NCI-H2227 (cell line): ENCODE results near the gene GRAMD2A.

ENCODE experiments used
- DNase-seq: peaks from one replicate; lab custom pipeline; 2025; ENCODE audit not compliant: unreplicated experiment; lab: John Stamatoyannopoulos, UW

The GRAMD2A gene

DNA sequence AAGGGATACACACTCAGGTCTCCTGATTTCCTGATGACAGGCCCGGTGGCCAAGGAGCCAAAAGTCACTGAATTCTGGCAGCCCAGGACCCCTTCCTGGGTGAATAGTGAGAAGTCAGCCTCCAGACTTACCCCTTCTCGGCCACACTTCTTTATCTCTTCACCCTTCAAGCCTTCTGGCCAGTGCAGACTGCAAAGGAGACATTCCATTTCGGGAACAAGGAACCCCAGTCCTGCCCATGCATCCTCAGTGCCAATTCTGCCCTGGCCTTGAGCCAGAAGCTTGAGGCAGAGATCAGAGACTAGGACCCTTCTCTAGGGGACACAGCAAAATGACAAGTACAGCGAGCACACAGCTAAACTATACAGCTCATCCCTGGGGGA, 28.8 kb downstream of the GRAMD2A start:
- DNase-seq = no peak

DNA sequence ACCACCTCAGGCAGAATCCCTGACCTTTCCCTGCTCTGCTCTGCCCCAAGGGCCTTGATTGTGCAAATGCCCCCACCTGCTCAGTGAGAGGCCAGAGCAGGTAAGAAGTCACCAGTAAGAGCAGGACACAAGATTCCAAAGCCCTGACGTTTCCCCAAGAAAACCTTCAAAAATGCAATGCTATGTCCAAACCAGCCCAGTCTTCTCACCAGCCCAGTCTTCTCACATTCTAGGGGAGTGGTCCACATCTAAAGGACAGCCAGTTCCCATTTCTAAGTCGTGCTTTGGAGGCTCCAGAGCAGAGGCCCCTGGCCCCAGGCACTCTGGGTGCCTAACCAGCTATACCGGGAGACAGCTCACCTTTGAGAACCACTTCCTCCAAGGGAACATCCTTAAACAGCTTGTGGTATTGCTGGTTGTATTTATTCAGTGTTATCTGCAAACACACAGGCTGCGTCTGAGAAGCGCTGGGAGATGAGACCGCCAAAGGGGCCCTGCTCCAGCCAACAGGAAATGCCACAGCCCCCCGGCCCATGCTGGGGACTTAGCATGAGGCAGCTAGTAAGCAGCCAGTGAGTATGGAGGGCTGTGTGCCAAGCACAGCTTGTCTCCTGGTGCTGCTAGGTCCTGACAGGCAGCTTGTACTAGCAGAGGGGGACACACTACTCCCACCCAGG, 29.3 kb downstream of the GRAMD2A start:
- no peak for DNase-seq

DNA sequence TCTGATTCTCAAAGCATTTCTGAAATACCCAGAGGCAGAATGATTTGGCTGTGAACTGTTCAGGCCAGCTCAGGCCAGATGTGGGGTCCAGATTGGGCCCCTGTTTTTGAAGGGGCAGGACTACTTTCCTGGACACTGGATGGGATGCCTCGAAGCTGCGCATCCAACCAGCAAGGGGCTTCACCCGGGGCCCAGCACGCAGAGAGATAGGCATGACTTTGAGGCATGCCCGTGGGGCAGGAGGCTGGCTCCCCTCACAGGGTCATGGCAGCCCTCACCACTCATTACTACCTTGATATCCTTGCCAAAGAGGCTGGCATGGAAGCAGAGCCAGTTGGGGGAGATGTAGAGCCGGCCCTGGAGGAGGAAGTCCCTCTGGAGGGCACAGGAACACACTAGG, 30.1 kb downstream of the GRAMD2A start:
- DNase-seq = no peak

DNA sequence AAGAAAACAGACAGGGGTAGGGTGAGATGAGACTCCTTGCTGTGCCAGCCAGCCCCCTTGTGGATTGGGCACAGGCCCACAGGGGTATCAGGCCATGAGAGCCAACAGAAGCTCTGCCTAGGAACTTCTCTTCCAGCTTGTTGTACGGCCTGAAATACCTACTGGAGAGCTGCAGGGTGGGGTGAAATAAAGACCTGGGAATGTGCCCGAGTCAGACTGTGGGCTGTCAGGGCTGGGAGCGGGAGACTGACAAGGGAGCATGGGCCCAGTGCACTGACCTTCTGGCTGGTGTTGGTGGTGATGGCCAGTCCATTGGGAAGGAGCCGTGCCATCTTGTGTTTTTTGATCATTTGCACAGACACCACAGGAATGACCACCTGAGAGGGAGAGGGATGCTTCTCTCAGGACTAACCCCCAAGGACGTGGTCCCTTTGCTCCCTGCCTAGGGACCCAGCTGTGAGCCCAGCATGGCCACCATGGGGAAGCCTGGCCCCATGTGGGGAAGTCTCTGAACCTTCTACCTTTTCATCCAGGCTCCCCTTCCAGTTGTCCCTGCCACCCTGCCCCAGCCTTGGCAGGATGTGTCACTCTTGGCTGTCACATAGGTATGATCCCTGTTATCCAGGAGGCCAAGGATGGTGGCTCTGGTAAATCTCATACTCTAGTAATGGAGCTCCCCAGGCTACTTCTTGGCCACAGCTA, 30.7 kb downstream of the GRAMD2A start:
- DNase-seq = no peak

DNA sequence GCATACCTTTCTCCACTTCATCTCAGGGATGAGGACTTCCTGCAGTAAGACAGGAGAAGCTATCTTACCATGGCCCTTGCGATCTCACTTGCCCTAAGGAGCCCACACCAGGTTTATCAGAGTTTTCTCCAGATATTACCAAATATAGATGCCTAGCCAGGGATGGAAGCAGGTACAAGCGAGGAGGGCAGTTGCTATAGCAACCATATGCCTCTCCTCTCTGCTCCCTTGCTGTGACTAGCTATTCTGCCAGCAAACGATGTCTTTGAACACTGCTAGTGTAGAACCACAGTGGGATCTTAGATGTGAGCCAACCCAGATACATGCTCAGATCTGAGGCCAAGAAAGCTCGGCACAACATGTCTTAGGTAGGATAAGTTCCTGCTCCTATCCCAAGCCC, 33.9 kb downstream of the GRAMD2A start:
- no peak for DNase-seq

DNA sequence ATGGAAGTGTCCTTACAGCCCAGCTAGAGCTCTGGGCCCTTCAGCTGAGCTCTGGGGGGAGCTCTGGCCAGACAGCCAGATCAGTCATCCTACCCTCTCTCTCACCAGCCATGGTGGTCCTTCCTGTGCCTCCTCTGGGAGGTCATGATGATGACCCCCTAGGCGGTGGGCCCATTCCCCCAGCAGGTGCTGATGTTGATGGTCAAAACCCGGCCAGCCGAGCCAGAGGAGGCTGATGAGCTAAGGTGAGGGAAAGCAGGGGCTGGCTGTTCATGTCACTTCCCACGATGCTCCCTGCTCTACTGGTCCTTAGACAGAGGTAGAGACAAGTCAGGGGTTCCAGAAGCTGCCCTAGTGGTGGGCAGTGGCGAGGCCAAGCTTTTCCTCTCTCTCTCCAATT, 35.0 kb downstream of the GRAMD2A start:
- no peak for DNase-seq

DNA sequence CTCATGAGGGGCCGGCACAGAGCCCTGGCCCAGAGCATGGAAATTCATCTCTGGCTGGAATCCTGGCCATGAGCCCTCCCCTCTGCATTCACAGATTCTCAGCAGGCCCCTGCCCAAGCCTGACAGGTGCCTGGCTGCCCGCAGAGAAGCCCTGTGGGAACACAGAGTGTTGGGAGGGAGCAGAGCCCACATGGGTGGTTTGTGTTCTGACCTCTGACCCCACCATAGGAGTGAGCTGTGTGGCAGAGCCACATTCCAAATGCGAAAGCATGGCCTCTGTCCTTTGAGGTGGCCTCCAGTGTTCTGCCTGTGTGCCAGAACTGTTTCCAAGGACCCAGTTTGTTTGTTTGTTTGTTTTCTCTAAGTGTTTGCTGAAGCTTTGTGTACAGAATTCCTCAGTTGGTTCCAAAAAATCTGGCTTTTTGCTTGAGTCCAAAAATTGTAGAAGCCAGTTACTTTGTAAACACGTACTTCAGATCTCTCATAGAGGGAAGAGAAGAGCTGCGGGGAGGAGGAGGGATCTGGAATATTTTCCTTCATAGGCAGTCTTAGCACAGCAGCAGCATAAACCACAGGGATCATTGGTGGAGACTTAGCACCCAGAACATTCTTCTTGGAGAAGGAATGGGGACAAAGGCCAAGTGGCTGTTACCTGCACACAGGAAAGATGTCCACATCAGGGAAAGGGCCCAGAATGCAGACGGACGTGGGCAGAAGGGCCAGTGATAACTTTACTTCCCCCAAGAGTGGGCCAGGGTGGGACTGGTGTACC, 36.0 kb downstream of the GRAMD2A start:
- DNase-seq = no peak

DNA sequence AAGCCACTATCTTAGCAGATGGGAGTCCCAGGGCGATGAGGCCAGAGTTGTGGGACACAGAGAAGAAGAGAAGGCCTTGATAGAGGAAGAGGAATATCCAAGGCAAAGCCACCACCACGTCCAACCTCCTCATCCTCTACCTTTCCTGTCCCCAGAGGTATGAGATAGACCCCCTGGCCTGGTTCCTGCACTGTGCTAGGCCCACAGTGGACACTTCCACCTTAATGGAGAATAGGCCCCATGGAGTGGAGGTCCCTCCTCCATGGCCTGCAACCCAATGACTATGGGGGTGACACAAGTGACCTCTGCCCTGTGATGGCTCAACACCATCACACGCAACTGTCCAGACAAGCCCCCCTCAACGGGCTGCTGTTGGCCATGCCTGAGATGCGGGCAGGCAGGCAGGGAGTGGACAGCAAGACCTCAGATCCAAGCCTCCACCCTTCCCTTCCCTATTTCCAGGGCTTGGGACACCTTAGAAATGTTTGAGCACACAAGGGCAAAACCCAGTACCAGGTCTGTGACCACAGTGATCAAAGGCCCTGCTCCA, 36.8 kb downstream of the GRAMD2A start:
- DNase-seq = no peak

DNA sequence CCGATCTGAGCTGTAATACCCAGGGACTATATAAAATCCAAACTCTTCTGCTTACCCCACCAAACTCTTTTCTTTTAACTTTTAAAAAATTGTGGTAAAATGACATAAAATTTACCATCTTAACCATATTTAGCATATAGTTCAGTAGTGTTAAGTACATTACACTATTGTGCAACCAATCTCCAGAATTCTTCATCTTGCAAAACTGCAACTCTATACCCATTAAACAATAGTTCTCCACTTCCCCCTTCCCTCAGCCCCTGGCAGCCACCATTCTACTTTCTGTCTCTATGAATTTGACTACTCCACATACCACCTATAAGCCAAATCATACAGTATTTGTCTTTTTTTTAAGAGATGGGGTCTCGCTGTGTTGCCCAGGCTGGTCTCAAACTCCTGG, 40.7 kb downstream of the GRAMD2A start:
- DNase-seq = no peak

DNA sequence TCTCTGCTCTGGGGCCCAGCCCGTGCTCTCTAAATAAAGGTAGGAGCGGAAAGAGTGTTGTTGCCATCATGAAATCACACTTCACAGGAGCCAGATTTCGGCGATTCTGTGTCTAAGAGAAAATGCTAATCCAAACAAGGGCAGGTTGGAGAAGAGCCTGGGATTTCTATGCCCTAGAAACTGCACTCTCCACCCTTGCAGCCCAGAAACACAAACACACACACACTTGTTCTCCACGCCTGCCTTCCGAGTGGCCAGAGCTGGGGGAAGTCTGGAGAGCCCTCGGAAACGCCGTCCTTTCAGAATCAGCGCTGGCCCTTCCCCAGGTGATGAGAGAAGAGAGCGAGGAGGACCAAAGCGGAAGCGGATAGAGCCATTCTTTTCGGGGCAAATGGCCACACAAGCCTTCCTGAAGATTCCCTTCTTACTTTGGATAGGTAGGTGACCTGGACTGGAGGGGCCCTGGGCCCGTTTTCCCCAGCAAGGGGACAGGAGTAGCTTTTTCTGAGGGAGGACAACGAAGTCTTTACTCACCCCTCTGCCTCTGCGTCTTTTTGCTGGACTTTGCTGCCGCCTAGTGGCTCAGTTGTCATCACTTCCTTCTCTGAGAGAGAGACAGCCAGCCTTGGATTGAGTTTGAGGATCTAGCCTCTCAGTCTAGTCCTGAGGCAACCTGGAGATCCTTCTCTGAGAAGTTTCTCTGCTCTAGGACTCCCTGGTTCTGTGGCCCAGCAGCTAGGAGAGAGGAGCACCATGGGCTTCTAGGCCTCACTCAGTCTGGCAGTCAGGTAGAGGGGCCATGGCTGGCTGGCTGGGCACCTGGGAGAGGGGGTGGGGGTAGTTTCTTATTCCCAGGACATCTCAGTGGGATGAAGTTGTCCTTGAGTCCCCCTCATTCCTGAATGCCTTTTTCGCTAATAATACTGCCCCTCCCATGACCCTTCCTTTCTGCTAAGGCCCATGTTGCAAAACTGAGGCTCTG, 41.7 kb downstream of the GRAMD2A start:
- peak; percentile 86 for DNase-seq

DNA sequence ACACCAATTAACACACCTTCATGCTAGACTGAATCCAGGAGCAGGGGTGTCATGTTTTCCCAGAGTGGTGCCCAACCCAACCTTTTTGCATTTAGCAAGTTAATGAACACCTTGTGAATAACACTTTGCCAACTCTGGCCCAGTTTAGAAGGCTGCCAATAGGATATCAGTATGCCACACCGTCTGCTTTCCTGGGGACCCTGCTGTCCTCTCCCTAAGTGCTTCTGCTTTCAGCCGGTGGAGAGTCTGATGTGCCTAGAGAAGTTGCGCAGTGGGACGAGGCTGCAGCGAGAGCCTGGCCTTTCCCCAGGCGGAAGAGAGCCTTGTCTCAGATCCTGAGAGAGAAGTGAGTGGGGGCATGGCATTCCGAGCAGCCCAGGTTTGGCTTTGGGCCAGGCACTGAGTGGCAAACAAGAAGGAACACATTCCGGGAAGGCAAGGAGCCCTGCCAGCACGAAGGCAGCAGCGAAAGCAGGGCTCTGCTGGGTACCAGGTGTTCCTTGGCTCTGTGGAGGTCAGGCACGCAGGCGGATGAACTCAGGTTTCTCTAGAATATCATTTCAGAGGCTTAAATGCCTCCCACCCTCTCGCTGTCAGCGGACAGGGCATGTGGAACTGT, 42.5 kb downstream of the GRAMD2A start:
- peak; percentile 44 for DNase-seq

DNA sequence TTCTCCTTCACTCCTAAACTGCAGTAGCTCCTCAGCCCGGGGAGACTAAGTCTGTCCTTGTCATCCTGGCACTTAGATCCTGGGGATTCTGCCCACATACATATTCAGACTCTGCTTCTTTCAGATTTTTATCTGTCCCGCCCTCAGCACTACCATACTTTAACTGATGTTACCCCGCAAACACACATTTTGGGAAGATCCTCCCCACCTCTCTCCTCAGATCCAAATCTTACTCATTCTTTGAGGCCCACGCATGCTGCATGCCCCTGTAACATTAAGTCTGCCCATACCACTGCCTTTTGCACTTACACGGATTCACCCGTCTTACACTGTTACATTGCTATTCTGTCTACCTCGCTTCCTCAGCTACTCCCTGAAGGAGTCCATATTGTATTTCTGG, 43.3 kb downstream of the GRAMD2A start:
- DNase-seq = no peak

DNA sequence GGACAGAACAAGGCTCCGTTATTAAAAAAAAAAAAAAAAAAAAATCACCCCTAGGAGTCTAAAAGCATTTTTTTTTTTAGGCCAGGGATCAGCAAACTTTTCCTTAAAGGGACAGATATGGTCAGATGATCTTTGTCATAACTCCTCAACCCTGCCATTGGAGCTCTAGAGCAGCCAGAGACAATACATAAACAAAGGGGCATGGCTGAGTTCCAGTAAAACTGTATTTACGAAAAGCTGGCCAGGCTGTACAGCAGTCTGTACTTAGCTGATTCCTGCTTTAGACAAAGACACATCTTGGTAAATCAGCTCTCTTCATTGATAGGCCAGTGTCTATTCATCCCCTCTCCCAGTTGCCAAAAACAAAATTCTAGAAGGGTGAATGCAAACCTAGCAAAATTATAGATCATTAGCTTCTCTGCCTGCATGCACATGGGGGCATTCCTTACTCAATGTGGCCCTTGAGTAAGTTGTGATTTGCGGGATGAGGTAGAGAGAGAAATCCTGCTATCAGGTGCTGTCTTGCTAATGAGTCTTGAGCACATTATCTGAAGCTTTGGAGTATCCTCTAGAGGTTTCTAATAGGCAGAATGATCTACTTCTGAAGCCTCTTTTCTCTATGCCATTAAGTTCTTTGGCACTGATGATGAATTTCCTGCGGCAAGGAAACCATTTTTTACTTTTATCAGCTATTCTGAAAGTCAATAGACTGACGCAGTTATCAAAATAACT, 44.2 kb downstream of the GRAMD2A start:
- no peak for DNase-seq

DNA sequence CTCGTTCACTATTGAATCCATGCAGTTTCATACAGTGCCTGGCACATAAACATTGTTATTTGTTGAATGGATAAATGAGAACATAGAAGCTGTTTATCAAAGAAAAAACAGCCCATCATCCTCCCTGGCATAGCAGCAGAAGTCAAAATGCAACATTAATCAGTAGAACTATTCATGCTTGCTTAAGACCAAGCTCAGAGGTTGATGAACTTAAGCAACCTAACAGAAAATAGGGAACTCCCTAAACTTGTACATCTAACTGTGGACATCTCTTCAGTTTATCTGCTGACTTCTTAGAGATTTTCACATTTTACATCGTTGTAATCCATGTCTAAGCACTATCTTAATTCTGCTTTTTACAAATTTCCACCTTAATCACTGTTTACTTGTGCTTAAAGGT, 50.2 kb downstream of the GRAMD2A start:
- DNase-seq = no peak

DNA sequence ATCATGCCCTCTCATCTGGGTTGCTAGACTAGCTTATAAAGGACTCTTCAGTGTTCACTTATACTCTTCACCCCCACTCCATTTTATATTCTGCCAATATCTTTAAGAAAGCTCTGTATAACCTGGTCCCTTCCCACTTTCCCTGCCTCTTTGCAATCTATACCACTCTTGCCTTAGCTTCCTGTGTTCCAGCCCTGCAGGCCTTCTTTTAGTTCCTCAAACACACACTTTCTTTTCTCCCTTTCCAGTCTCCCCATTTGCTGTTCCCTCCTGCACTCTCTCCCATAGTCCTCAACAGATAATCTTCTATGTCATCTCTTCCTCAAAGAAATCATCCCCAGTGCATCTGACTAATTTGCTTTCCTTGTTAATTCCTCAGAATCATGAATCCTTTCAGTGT, 50.7 kb downstream of the GRAMD2A start:
- DNase-seq = no peak

DNA sequence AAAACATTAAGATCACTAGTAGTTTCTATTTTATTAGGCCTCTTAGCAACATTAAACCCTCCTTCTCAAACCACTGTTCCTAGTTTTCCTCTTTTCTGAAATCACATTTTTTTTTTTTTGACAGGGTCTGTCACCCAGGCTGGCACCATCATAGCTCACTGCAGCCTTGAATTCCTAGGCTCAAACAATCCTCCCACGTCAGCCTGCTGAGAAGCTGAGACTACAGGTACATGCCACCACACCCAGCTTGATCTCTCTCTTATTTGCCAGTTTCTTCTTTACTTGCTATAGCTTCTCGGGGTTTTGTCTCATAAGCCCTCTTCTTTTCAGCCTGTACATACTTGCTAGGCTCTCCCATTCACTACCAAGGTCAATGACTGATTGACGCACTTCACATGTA, 51.4 kb downstream of the GRAMD2A start:
- DNase-seq = no peak

DNA sequence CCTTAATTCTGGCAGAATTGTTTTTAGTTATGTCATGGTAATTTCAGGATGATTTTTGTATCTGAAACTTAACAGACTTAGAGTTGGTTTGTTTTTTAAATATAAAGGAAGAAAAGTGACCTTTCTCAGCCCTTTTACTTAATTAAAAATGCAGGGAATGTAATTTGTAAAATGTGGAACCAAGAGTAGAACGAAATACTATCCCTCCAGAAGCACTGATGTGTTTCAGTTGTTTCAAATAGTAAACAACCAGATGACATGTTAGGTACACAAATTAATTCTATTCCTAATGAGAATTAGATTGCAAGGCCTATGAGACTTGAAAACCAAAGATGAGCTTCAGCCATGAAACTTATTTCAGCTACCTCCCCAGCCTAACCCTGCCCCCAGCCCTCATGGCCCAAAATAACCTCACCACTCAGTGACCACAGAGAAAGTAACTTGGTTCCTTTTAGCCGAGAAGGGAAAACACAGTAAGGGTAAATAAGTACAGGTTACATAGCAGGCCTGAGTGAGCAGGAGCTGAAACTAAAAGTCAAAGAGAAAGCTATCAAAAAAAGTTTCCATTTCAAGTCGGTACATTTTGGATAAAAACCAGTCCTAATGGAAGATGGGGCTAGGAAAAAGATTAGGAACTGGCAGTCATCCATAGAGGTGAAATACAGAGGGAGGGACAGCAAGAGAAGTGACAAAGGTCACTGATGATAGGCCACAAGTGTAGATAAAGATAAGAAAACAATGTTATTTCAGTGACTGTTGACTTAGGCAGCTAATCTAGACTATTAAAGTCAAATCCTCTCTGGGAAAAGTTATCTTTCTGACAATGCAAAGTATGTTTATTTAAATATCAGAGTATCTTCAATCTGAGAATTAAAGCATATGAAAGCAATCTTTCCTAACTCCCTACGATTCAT, 56.2 kb downstream of the GRAMD2A start:
- DNase-seq = no peak

DNA sequence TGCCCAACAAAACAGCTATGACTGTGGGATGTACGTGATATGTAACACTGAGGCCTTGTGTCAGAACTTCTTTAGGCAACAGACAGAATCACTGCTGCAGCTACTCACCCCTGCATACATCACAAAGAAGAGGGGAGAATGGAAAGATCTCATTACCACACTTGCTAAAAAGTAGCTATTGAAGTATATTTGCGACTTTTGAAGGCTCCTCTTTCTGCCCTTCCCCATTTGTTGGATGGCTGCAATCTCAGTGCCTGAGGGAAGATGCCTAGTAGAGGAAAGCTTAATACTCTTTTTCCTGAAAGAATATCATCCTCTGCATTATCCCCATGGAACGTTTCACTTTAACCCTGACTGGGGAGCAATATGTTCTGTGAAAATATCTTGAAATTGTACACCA, 57.5 kb downstream of the GRAMD2A start:
- DNase-seq = no peak

DNA sequence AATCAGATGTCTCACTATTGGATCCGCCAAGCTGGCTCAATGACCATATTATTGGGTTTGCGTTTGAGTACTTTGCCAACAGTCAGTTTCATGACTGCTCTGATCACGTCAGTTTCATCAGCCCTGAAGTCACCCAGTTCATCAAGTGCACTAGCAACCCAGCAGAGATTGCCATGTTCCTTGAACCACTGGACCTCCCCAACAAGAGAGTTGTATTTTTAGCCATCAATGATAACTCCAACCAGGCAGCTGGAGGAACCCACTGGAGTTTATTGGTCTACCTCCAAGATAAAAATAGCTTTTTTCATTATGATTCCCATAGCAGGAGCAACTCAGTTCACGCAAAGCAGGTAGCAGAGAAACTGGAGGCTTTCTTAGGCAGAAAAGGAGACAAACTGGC, 57.9 kb downstream of the GRAMD2A start:
- no peak for DNase-seq
